SK-N-SH treated with all-trans-retinoic acid at 6 μM for 48 hours (cell line): ENCODE data around the gene FGFR3.

Experiments used
- ATAC-seq: fragments of 200-7000 bp; cut with Tn5 transposase; 3 replicates; pipeline ENCODE4 v1.9.1; 2020; ENCODE audit warnings: mild to moderate bottlenecking, moderate library complexity
- ARNTL ChIP-seq: fragments of 450-650 bp; formaldehyde crosslinking; IDR thresholded peaks from 2 replicates; pipeline ENCODE4 v1.5.0; 2020; ENCODE audit warnings: low read depth, mild to moderate bottlenecking, moderate library complexity, borderline replicate concordance
- BACH2 ChIP-seq: fragments of 250-450 bp; sonication (Bioruptor Pico); IDR thresholded peaks from 2 replicates; pipeline ENCODE4 v1.9.0; 2021; ENCODE audit warnings: mild to moderate bottlenecking, borderline replicate concordance
- CREB5 ChIP-seq: fragments of 250-450 bp; sonication (Bioruptor Pico); IDR thresholded peaks from 2 replicates; pipeline ENCODE4 v1.5.1; 2020; ENCODE audit warnings: low read depth, mild to moderate bottlenecking, moderate library complexity
- CSDC2 ChIP-seq: fragments of 250-450 bp; sonication (Bioruptor Pico); IDR thresholded peaks from 2 replicates; pipeline ENCODE4 v1.5.0; 2020; ENCODE audit warnings: mild to moderate bottlenecking, moderate library complexity
- CSRNP3 ChIP-seq: fragments of 250-450 bp; sonication (Bioruptor Pico); IDR thresholded peaks from 2 replicates; pipeline ENCODE4 v1.5.1; 2021; ENCODE audit warnings: mild to moderate bottlenecking, moderate library complexity
- ESRRG ChIP-seq: fragments of 250-450 bp; sonication (Bioruptor Pico); IDR thresholded peaks from 2 replicates; pipeline ENCODE4 v1.6.1; 2021; ENCODE audit warnings: mild to moderate bottlenecking
- GLIS3 ChIP-seq: fragments of 250-450 bp; sonication (Bioruptor Pico); IDR thresholded peaks from 2 replicates; pipeline ENCODE4 v1.5.0; 2020; ENCODE audit warnings: mild to moderate bottlenecking, moderate library complexity
- ISL1 ChIP-seq: fragments of 250-450 bp; sonication (Bioruptor Pico); IDR thresholded peaks from 2 replicates; pipeline ENCODE4 v2.1.2; 2022; ENCODE audit warnings: mild to moderate bottlenecking, moderate library complexity
- OSR1 ChIP-seq: fragments of 250-450 bp; sonication (Bioruptor Pico); IDR thresholded peaks from 2 replicates; pipeline ENCODE4 v1.8.0; 2022; ENCODE audit warnings: moderate library complexity, mild to moderate bottlenecking, inconsistent platforms
- PATZ1 ChIP-seq: fragments of 250-450 bp; sonication (Bioruptor Pico); IDR thresholded peaks from 2 replicates; pipeline ENCODE4 v1.8.0; 2020; ENCODE audit warnings: mild to moderate bottlenecking, moderate library complexity, borderline replicate concordance
- POU6F1 ChIP-seq: fragments of 250-450 bp; sonication (Bioruptor Pico); IDR thresholded peaks from 2 replicates; pipeline ENCODE4 v1.8.0; 2021; ENCODE audit warnings: low read depth, mild to moderate bottlenecking, moderate library complexity, borderline replicate concordance
- SNAI2 ChIP-seq: fragments of 250-450 bp; sonication (Bioruptor Pico); IDR thresholded peaks from 2 replicates; pipeline ENCODE4 v1.5.0; 2020; ENCODE audit warnings: mild to moderate bottlenecking, moderate library complexity
- TCF4 ChIP-seq: fragments of 250-450 bp; sonication (Bioruptor Pico); IDR thresholded peaks from 2 replicates; pipeline ENCODE4 v1.8.0; 2021; ENCODE audit warnings: mild to moderate bottlenecking, moderate library complexity, borderline replicate concordance
- TSHZ2 ChIP-seq: fragments of 250-450 bp; sonication (Bioruptor Pico); IDR thresholded peaks from 2 replicates; pipeline ENCODE4 v1.5.0; 2020; ENCODE audit warnings: mild to moderate bottlenecking, moderate library complexity
- ZC3H10 ChIP-seq: fragments of 250-450 bp; sonication (Bioruptor Pico); IDR thresholded peaks from 2 replicates; pipeline ENCODE4 v1.5.1; 2021; ENCODE audit warnings: mild to moderate bottlenecking, moderate library complexity
- ZFP3 ChIP-seq: fragments of 250-450 bp; sonication (Bioruptor Pico); IDR thresholded peaks from 2 replicates; pipeline ENCODE4 v1.5.0; 2020; ENCODE audit warnings: mild to moderate bottlenecking, moderate library complexity
- ZFP30 ChIP-seq: fragments of 450-650 bp; formaldehyde crosslinking; IDR thresholded peaks from 2 replicates; pipeline ENCODE4 v1.5.0; 2022; ENCODE audit warnings: mild to moderate bottlenecking, moderate library complexity
- ZNF565 ChIP-seq: fragments of 450-650 bp; formaldehyde crosslinking; conservative IDR thresholded peaks from 2 replicates; pipeline ENCODE4 v1.5.0; 2020; ENCODE audit warnings: low read depth, mild to moderate bottlenecking, moderate library complexity
- ZNF70 ChIP-seq: fragments of 450-650 bp; formaldehyde crosslinking; IDR thresholded peaks from 2 replicates; pipeline ENCODE4 v1.5.0; 2020; ENCODE audit warnings: mild to moderate bottlenecking, moderate library complexity
- ZNF8 ChIP-seq: fragments of 450-650 bp; formaldehyde crosslinking; IDR thresholded peaks from 2 replicates; pipeline ENCODE4 v1.5.0; 2020; ENCODE audit warnings: mild to moderate bottlenecking, moderate library complexity

FGFR3 gene

GRCh38 chr4:1846580-1846979 lies 53.5 kb downstream of the FGFR3 start:
- no peak for TF ChIP-seq BACH2 (CRISPR knock-in tag)
- no peak for TF ChIP-seq ISL1 (CRISPR knock-in tag)
- no peak for TF ChIP-seq POU6F1
- TF ChIP-seq ZC3H10 = no peak
- TF ChIP-seq CSRNP3 (CRISPR knock-in tag) = no peak
- no peak for TF ChIP-seq CREB5
- TF ChIP-seq ZFP30 (CRISPR knock-in tag) = no peak
- TF ChIP-seq ZNF70 (CRISPR knock-in tag) = no peak
- TF ChIP-seq ZNF565 (CRISPR knock-in tag) = no peak
- TF ChIP-seq TSHZ2 = no peak
- no peak for TF ChIP-seq CSDC2
- no peak for TF ChIP-seq ZFP3 (CRISPR knock-in tag)
- TF ChIP-seq GLIS3 (CRISPR knock-in tag) = no peak
- TF ChIP-seq OSR1 (CRISPR knock-in tag) = no peak
- TF ChIP-seq PATZ1 (CRISPR knock-in tag) = no peak
- no peak for TF ChIP-seq TCF4 (CRISPR knock-in tag)
- TF ChIP-seq SNAI2 = no peak
- ATAC-seq = no peak

GRCh38 chr4:1850276-1850675 lies 57.2 kb downstream of the FGFR3 start:
- ATAC-seq = no peak
- no peak for TF ChIP-seq TSHZ2
- TF ChIP-seq PATZ1 (CRISPR knock-in tag) = no peak
- TF ChIP-seq CREB5 = no peak
- no peak for TF ChIP-seq ZC3H10
- TF ChIP-seq ZNF8 (CRISPR knock-in tag) = no peak
- TF ChIP-seq BACH2 (CRISPR knock-in tag) = no peak
- no peak for TF ChIP-seq ESRRG (CRISPR knock-in tag)
- no peak for TF ChIP-seq SNAI2
- TF ChIP-seq ZNF70 (CRISPR knock-in tag) = no peak
- no peak for TF ChIP-seq TCF4 (CRISPR knock-in tag)
- no peak for TF ChIP-seq ZFP3 (CRISPR knock-in tag)
- no peak for TF ChIP-seq ARNTL (CRISPR knock-in tag)
- TF ChIP-seq ZNF565 (CRISPR knock-in tag) = no peak
